ENCODE measurements around the gene SGCA.

DNA sequence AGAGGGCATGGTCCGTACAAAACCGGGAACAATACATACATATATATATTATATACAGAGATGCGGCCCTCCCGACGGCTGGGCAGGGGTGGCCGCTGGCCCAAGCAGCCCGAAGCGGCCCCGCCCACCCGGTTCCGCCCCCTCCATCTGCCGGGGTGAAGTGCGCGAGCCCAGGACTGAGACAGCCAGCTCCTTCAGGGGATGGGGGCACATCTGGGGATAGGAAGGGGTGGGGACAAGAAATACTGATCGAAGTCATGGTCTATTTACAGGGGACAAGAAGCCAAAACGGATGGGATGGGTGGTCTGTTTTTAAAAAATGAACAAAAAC lies 32.1 kb upstream of the SGCA start:
- no peak for TF ChIP-seq POLR2A (conservative IDR thresholded peaks at IDR 0.05)
- no peak for TF ChIP-seq NRF1 (conservative IDR thresholded peaks at IDR 0.05 in 1 of 2, IDR thresholded peaks at IDR 0.05 in 1 of 2)
- TF ChIP-seq ZBTB17 (CRISPR knock-in tag; IDR thresholded peaks at IDR 0.05) = no peak
- no peak for TF ChIP-seq ELF1 (tag; IDR thresholded peaks at IDR 0.05)
- TF ChIP-seq SIN3B (IDR thresholded peaks at IDR 0.05; ENCODE audit: low read depth) = no peak
- TF ChIP-seq, protein P1, sequence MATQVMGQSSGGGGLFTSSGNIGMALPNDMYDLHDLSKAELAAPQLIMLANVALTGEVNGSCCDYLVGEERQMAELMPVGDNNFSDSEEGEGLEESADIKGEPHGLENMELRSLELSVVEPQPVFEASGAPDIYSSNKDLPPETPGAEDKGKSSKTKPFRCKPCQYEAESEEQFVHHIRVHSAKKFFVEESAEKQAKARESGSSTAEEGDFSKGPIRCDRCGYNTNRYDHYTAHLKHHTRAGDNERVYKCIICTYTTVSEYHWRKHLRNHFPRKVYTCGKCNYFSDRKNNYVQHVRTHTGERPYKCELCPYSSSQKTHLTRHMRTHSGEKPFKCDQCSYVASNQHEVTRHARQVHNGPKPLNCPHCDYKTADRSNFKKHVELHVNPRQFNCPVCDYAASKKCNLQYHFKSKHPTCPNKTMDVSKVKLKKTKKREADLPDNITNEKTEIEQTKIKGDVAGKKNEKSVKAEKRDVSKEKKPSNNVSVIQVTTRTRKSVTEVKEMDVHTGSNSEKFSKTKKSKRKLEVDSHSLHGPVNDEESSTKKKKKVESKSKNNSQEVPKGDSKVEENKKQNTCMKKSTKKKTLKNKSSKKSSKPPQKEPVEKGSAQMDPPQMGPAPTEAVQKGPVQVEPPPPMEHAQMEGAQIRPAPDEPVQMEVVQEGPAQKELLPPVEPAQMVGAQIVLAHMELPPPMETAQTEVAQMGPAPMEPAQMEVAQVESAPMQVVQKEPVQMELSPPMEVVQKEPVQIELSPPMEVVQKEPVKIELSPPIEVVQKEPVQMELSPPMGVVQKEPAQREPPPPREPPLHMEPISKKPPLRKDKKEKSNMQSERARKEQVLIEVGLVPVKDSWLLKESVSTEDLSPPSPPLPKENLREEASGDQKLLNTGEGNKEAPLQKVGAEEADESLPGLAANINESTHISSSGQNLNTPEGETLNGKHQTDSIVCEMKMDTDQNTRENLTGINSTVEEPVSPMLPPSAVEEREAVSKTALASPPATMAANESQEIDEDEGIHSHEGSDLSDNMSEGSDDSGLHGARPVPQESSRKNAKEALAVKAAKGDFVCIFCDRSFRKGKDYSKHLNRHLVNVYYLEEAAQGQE (IDR thresholded peaks at IDR 0.05; ENCODE audit: borderline replicate concordance) = no peak
- TF ChIP-seq, protein P1 (CRISPR knock-in tag; IDR thresholded peaks at IDR 0.05; ENCODE audit: low read depth) = no peak
- TF ChIP-seq MTF1 (CRISPR knock-in tag; IDR thresholded peaks at IDR 0.05; ENCODE audit: borderline replicate concordance) = no peak
- no peak for TF ChIP-seq EZH2 (IDR thresholded peaks at IDR 0.05; ENCODE audit: borderline replicate concordance, low read depth, low read length)
- no peak for TF ChIP-seq NFE2 (IDR thresholded peaks at IDR 0.05; ENCODE audit: low read depth)
- no peak for TF ChIP-seq MYC (IDR thresholded peaks at IDR 0.05; ENCODE audit: low read depth, low read length)
- no peak for TF ChIP-seq MYC (CRISPR knock-in tag; IDR thresholded peaks at IDR 0.05; ENCODE audit: borderline replicate concordance, low read depth)
- TF ChIP-seq RBM25 (IDR thresholded peaks at IDR 0.05; ENCODE audit: low read depth, low read length, severe bottlenecking) = no peak
- TF ChIP-seq RAD21 (CRISPR knock-in tag; conservative IDR thresholded peaks at IDR 0.05 in 1 of 2, IDR thresholded peaks at IDR 0.05 in 1 of 2) = no peak
- TF ChIP-seq CHD4 (IDR thresholded peaks at IDR 0.05; ENCODE audit: insufficient read depth, insufficient replicate concordance, low read depth, low read length, poor library complexity, severe bottlenecking) = no peak
- TF ChIP-seq HDAC1 (IDR thresholded peaks at IDR 0.05) = no peak
